Measurements from ENCODE around the gene CEL.
"Not testable (repeated sequence)": the region's sequence is repeated elsewhere in the genome, so short reads cannot be mapped to it uniquely, and the experiment has no call there.

DNA sequence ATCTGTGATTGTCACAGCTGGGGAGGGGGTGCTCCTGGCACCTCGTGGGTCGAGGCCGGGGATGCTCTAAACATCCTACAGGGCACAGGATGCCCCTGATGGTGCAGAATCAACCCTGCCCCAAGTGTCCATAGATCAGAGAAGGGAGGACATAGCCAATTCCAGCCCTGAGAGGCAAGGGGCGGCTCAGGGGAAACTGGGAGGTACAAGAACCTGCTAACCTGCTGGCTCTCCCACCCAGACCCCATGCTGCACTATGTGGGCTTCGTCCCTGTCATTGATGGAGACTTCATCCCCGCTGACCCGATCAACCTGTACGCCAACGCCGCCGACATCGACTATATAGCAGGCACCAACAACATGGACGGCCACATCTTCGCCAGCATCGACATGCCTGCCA is 6.7 kb downstream of the CEL start:
- TF ChIP-seq POLR2A (IDR thresholded peaks at IDR 0.05) = not testable (repeated sequence)
- TF ChIP-seq, protein P1, sequence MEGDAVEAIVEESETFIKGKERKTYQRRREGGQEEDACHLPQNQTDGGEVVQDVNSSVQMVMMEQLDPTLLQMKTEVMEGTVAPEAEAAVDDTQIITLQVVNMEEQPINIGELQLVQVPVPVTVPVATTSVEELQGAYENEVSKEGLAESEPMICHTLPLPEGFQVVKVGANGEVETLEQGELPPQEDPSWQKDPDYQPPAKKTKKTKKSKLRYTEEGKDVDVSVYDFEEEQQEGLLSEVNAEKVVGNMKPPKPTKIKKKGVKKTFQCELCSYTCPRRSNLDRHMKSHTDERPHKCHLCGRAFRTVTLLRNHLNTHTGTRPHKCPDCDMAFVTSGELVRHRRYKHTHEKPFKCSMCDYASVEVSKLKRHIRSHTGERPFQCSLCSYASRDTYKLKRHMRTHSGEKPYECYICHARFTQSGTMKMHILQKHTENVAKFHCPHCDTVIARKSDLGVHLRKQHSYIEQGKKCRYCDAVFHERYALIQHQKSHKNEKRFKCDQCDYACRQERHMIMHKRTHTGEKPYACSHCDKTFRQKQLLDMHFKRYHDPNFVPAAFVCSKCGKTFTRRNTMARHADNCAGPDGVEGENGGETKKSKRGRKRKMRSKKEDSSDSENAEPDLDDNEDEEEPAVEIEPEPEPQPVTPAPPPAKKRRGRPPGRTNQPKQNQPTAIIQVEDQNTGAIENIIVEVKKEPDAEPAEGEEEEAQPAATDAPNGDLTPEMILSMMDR (IDR thresholded peaks at IDR 0.05 in 8 of 11, conservative IDR thresholded peaks at IDR 0.05 in 3 of 11) = not testable (repeated sequence)

Data from spleen (tissue), 7 donors.